Neural cell (in vitro differentiated cells): Measurements from ENCODE around the gene ZNF407.

Experiments used
- EP300 ChIP-seq: fragments of 450-650 bp; conservative IDR thresholded peaks from 2 replicates; pipeline ENCODE4 v1.6.1; 2014; ENCODE audit warnings: antibody characterized with exemption, mild to moderate bottlenecking, moderate library complexity; ENCODE audit not compliant: poor library complexity, severe bottlenecking
- POLR2AphosphoS5 ChIP-seq: IDR thresholded peaks from 2 replicates; pipeline ENCODE4 v1.6.1; 2012
- RAD21 ChIP-seq: fragments of 450-650 bp; conservative IDR thresholded peaks from 2 replicates; pipeline ENCODE4 v1.6.1; 2014; ENCODE audit warnings: antibody characterized with exemption, mild to moderate bottlenecking, moderate library complexity
- SMC3 ChIP-seq: fragments of 450-650 bp; conservative IDR thresholded peaks from 2 replicates; pipeline ENCODE4 v1.6.1; 2014; ENCODE audit warnings: antibody characterized with exemption, mild to moderate bottlenecking, moderate library complexity; ENCODE audit not compliant: poor library complexity
- TAF1 ChIP-seq: IDR thresholded peaks from 2 replicates; pipeline ENCODE4 v1.6.1; 2012; ENCODE audit warnings: low read depth
- TF ChIP-seq, protein P1 (sequence below): fragments of 450-650 bp; IDR thresholded peaks from 2 replicates; pipeline ENCODE4 v1.5.1; 2014; ENCODE audit warnings: antibody characterized with exemption, mild to moderate bottlenecking, moderate library complexity; ENCODE audit not compliant: poor library complexity, severe bottlenecking
- TF ChIP-seq, protein P2 (sequence below): IDR thresholded peaks from 2 replicates; pipeline ENCODE4 v1.6.1; 2012; ENCODE audit warnings: borderline replicate concordance

DNA sequence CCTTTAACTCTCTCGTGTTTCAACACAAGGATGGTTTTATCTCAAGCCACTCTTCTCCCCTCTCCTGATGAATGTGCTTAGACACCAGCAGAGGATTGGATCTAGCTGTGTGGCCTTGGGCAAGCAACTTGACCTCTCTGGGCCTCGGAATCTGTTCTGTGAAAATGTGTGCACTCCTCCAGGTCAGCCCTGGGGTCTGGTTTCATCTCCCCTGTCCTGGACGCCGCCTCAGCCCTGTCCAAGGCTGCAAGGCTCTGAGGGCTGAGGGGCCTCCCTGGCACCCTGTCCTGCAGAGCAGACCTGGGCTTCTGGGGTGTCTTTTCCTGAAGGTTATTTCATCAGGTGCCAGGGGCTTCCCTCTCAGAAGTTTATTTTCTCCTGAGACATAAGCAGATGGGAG lies 34.9 kb upstream of the ZNF407 start:
- TF ChIP-seq, protein P1, sequence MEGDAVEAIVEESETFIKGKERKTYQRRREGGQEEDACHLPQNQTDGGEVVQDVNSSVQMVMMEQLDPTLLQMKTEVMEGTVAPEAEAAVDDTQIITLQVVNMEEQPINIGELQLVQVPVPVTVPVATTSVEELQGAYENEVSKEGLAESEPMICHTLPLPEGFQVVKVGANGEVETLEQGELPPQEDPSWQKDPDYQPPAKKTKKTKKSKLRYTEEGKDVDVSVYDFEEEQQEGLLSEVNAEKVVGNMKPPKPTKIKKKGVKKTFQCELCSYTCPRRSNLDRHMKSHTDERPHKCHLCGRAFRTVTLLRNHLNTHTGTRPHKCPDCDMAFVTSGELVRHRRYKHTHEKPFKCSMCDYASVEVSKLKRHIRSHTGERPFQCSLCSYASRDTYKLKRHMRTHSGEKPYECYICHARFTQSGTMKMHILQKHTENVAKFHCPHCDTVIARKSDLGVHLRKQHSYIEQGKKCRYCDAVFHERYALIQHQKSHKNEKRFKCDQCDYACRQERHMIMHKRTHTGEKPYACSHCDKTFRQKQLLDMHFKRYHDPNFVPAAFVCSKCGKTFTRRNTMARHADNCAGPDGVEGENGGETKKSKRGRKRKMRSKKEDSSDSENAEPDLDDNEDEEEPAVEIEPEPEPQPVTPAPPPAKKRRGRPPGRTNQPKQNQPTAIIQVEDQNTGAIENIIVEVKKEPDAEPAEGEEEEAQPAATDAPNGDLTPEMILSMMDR = no peak
- no peak for TF ChIP-seq RAD21
- TF ChIP-seq SMC3 = no peak
- no peak for TF ChIP-seq EP300
- TF ChIP-seq TAF1 = no peak
- TF ChIP-seq, protein P2, sequence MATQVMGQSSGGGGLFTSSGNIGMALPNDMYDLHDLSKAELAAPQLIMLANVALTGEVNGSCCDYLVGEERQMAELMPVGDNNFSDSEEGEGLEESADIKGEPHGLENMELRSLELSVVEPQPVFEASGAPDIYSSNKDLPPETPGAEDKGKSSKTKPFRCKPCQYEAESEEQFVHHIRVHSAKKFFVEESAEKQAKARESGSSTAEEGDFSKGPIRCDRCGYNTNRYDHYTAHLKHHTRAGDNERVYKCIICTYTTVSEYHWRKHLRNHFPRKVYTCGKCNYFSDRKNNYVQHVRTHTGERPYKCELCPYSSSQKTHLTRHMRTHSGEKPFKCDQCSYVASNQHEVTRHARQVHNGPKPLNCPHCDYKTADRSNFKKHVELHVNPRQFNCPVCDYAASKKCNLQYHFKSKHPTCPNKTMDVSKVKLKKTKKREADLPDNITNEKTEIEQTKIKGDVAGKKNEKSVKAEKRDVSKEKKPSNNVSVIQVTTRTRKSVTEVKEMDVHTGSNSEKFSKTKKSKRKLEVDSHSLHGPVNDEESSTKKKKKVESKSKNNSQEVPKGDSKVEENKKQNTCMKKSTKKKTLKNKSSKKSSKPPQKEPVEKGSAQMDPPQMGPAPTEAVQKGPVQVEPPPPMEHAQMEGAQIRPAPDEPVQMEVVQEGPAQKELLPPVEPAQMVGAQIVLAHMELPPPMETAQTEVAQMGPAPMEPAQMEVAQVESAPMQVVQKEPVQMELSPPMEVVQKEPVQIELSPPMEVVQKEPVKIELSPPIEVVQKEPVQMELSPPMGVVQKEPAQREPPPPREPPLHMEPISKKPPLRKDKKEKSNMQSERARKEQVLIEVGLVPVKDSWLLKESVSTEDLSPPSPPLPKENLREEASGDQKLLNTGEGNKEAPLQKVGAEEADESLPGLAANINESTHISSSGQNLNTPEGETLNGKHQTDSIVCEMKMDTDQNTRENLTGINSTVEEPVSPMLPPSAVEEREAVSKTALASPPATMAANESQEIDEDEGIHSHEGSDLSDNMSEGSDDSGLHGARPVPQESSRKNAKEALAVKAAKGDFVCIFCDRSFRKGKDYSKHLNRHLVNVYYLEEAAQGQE = no peak
- no peak for TF ChIP-seq POLR2AphosphoS5
